OCI-M2 (cell line): ENCODE measurements around the gene CENPQ.

Experiments
- DNase-seq: peaks from one replicate; lab custom pipeline; 2025; ENCODE audit not compliant: unreplicated experiment; lab: John Stamatoyannopoulos, UW

Gene CENPQ

GRCh38 chr6:49499623-49500022, 36.5 kb downstream of the CENPQ start, which contains the start of gene GLYATL3:
TSS of gene GLYATL3 (plus strand) at chr6:49499923. CDS start at chr6:49511991, 12,068 bp downstream.
- DNase-seq, result no peak

- no peak for DNase-seq
Measured at GRCh38 chr6:49504666-49505065, 41.5 kb downstream of the CENPQ start.

GRCh38 chr6:49506569-49507111, 43.5 kb downstream of the CENPQ start:
- no peak for DNase-seq

GRCh38 chr6:49509342-49509741, 46.2 kb downstream of the CENPQ start:
- no peak for DNase-seq

- no peak for DNase-seq
Measured at GRCh38 chr6:49513153-49513989, 50.2 kb downstream of the CENPQ start.

GRCh38 chr6:49514571-49515484, 51.7 kb downstream of the CENPQ start:
- no peak for DNase-seq

GRCh38 chr6:49515485-49516146, 52.4 kb downstream of the CENPQ start:
- no peak for DNase-seq

GRCh38 chr6:49516147-49516505, 53.0 kb downstream of the CENPQ start:
- no peak for DNase-seq

GRCh38 chr6:49517919-49518318, 54.7 kb downstream of the CENPQ start:
- DNase-seq, result no peak

- no peak for DNase-seq
Measured at GRCh38 chr6:49519660-49520059, 56.5 kb downstream of the CENPQ start.

- DNase-seq, result no peak
Measured at GRCh38 chr6:49522710-49523593, 59.8 kb downstream of the CENPQ start.

GRCh38 chr6:49523901-49524300, 60.7 kb downstream of the CENPQ start:
- no peak for DNase-seq

GRCh38 chr6:49524541-49524940, 61.4 kb downstream of the CENPQ start:
- DNase-seq, result no peak

- DNase-seq, result no peak
Measured at GRCh38 chr6:49526598-49526997, 63.4 kb downstream of the CENPQ start.

GRCh38 chr6:49527320-49527719, 64.2 kb downstream of the CENPQ start:
- DNase-seq, result no peak

- no peak for DNase-seq
Measured at GRCh38 chr6:49528571-49528970, 65.4 kb downstream of the CENPQ start.

GRCh38 chr6:49530141-49530776, 67.1 kb downstream of the CENPQ start:
- no peak for DNase-seq

GRCh38 chr6:49531774-49532569, 68.8 kb downstream of the CENPQ start:
- DNase-seq, result peak; percentile 54

- no peak for DNase-seq
Measured at GRCh38 chr6:49535795-49536194, 72.6 kb downstream of the CENPQ start.
